Thoracic aorta (tissue), 2 donors: ENCODE data around the gene ATP6V0C. TPM values are rescaled to one million over a fixed set of nuclear protein-coding genes. Genes with fewer than 3 reads are reported as not detected.

Experiments
- ATAC-seq: fragments of 150-250 bp; one replicate; pipeline ENCODE4 v1.8.0; 2017; ENCODE audit warnings: low read depth; ENCODE audit not compliant: insufficient number of reproducible peaks, low FRiP score
- DNase-seq: peaks from one replicate; pipeline ENCODE4 v3.0.0-alpha.2; 2020; ENCODE audit warnings: low spot score
- H3K27ac ChIP-seq, 2 donors: fragments of 200-600 bp; sonication (generic); 1 replicate in 1 of 2; 2 replicates in 1 of 2; pipeline ENCODE4 v1.5.1; 2016; ENCODE audit warnings: mild to moderate bottlenecking in 2 of 2, moderate library complexity in 2 of 2
- H3K27me3 ChIP-seq: fragments of 200-600 bp; sonication (generic); replicated peaks from 2 replicates; pipeline ENCODE4 v1.6.0; 2016; ENCODE audit warnings: mild to moderate bottlenecking; ENCODE audit not compliant: insufficient read depth
- H3K36me3 ChIP-seq: fragments of 200-600 bp; sonication (generic); one replicate; pipeline ENCODE4 v1.5.1; 2016
- H3K4me1 ChIP-seq, 2 donors: fragments of 200-600 bp; sonication (generic); 1 replicate in 1 of 2; 2 replicates in 1 of 2; pipeline versions ENCODE4 v1.5.1 to v1.6.0; 2016; ENCODE audit warnings: low read depth in 2 of 2, mild to moderate bottlenecking in 1 of 2; ENCODE audit not compliant: control insufficient read depth in 1 of 2
- H3K4me3 ChIP-seq: fragments of 200-600 bp; sonication (generic); 2 replicates; pipeline ENCODE4 v1.5.1; 2016; ENCODE audit warnings: mild to moderate bottlenecking
- H3K9me3 ChIP-seq: fragments of 200-600 bp; sonication (generic); 2 replicates; pipeline ENCODE4 v1.5.1; 2016
- total RNA-seq, 2 donors: library from RNA; depleted of rRNA; stranded (reverse); fragments of >200 nt; gene quantifications; one replicate each; pipeline versions ENCODE4 v1.1.0 to v1.2.3, GENCODE V29; 2016
- TF ChIP-seq, protein P1 (sequence below): fragments of 200-600 bp; sonication (generic); IDR thresholded peaks from one replicate; pipeline ENCODE4 v1.5.1; 2019; ENCODE audit warnings: antibody characterized with exemption

The ATP6V0C gene
- total RNA-seq, 2 donors from 2014 or later: 42.5 to 51.3 TPM

DNA sequence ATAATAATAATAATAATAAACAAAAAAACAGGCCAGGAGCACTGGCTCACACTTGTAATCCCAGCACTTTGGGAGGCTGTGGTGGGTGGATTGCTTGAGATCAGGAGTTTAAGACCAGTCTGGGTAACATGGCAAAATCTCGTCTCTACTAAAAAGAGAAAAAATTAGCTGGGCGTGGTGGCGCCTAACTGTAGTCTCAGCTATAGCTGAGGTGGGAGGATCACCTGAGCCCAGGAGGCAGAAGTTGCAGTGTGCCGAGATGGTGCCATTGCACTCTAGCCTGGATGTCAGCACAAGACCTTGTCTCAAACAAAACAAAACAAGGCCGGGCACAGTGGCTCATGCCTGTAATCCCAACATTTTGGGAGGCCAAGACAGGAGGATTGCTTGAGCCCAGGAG is 18.7 kb upstream of the ATP6V0C start:
- Histone ChIP-seq H3K4me1 (peaks cover 21 to 38% of the 10 kb centered on the region in 2 donors), H3K4me3 (no peak overlapping the region), H3K27me3 (no peaks in the 10 kb centered on the region), H3K9me3 (no peaks in the 10 kb centered on the region), H3K36me3 (no peaks in the 10 kb centered on the region), H3K27ac (no peak overlapping the region)
- TF ChIP-seq, protein P1, sequence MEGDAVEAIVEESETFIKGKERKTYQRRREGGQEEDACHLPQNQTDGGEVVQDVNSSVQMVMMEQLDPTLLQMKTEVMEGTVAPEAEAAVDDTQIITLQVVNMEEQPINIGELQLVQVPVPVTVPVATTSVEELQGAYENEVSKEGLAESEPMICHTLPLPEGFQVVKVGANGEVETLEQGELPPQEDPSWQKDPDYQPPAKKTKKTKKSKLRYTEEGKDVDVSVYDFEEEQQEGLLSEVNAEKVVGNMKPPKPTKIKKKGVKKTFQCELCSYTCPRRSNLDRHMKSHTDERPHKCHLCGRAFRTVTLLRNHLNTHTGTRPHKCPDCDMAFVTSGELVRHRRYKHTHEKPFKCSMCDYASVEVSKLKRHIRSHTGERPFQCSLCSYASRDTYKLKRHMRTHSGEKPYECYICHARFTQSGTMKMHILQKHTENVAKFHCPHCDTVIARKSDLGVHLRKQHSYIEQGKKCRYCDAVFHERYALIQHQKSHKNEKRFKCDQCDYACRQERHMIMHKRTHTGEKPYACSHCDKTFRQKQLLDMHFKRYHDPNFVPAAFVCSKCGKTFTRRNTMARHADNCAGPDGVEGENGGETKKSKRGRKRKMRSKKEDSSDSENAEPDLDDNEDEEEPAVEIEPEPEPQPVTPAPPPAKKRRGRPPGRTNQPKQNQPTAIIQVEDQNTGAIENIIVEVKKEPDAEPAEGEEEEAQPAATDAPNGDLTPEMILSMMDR: no peak
- ATAC-seq (no peak), DNase-seq (no peak)

DNA sequence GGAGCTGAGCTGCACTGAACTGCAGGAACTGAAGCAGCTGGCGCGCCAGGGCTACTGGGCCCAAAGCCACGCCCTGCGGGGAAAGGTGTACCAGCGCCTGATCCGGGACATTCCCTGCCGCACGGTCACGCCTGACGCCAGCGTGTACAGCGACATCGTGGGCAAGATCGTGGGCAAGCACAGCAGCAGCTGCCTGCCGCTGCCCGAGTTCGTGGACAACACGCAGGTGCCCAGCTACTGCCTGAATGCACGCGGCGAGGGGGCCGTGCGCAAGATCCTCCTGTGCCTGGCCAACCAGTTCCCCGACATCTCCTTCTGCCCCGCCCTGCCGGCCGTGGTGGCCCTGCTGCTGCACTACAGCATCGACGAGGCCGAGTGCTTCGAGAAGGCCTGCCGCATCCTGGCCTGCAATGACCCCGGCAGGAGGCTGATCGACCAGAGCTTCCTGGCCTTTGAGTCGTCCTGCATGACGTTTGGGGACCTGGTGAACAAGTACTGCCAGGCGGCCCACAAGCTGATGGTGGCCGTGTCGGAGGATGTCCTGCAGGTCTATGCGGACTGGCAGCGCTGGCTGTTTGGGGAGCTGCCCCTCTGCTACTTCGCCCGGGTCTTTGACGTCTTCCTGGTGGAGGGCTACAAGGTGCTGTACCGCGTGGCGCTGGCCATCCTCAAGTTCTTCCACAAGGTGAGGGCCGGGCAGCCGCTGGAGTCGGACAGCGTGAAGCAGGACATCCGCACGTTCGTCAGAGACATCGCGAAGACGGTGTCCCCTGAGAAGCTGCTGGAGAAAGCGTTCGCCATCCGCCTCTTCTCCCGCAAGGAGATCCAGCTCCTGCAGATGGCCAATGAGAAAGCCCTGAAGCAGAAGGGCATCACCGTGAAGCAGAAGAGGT is 17.3 kb upstream of the ATP6V0C start:
- Histone ChIP-seq H3K4me3 (no peak overlapping the region), H3K4me1 (peaks cover 23 to 45% of the 10 kb centered on the region in 2 donors), H3K9me3 (no peaks in the 10 kb centered on the region), H3K27ac (no peak overlapping the region), H3K36me3 (no peaks in the 10 kb centered on the region), H3K27me3 (no peaks in the 10 kb centered on the region)
- ATAC-seq: no peak
- no peak for DNase-seq
- TF ChIP-seq, protein P1: no peak

DNA sequence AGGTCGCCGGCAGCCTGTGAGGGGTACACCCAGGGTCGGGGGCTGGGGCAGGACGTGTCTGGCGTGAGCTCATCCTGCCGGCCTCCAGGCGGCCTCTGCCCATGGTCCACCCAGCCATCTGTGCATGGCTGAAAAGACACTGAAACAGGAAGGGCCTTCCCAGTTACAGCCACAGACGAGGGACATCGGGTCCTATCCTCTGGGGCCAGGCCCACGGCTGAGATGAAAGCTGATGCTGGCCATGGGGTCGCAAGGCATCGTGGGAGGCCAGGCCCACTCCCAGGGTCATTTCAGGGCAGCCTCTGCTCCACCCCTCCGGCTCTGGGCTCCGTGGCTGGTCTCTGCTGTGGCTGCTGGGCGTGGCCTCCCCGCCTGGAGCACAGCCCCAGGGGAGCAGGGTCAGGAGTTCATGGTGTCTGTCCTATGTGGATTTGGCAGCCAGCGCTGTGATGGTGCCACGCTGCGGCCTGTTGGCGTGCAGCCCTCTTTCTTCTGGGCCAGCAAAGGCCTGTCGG is 16.6 kb upstream of the ATP6V0C start:
- H3K4me1 ChIP-seq: peaks cover 29 to 52% of the 10 kb centered on the region in 2 donors
- TF ChIP-seq, protein P1: no peak
- no peaks in the 10 kb centered on the region for H3K36me3 ChIP-seq
- no peaks in the 10 kb centered on the region for H3K27me3 ChIP-seq
- DNase-seq: no peak
- H3K27ac ChIP-seq: no peak overlapping the region
- no peak for ATAC-seq
- no peaks in the 10 kb centered on the region for H3K9me3 ChIP-seq
- H3K4me3 ChIP-seq: no peak overlapping the region

DNA sequence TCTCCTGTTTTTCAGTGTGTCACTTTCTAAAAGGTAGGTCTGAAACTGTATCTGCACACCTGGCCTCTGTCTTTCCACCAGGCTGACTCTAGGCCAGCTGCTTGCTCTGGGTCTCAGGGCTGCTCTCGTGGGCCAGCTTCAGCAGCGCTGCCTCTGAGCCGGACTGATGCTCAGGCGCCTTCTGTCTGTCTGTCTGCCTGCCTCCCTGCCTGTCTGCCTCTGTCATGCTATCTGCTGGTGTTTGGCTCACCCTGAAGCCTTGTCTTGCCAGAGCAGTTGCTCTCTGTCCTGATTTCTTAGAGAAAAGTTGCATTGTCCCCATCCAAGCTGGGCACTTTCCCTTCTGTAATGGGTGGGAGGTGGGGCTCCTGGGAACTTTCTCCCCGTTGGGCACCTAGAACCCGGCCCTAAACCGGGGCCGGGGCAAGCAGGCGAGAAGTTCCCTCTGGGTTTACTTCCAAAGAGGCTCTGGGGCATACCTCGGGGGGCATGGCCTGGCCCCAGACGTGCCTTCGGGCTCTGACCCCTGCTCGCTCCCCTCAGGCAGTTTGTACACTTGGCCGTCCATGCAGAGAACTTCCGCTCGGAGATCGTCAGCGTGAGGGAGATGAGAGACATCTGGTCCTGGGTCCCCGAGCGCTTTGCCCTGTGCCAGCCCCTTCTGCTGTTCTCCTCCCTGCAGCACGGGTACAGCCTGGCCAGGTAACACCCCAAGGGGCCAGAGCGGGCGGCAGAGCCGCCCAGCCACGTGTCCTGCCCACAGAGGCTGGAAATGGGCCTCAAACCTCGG is 15.9 kb upstream of the ATP6V0C start:
- H3K27me3 ChIP-seq: no peaks in the 10 kb centered on the region
- H3K4me3 ChIP-seq: no peak overlapping the region
- DNase-seq: no peak
- H3K36me3 ChIP-seq: no peaks in the 10 kb centered on the region
- peak overlapping the region in 1 of 2 donors; percentile 10 for H3K27ac ChIP-seq
- H3K4me1 ChIP-seq: peaks cover 29 to 52% of the 10 kb centered on the region in 2 donors
- no peaks in the 10 kb centered on the region for H3K9me3 ChIP-seq
- TF ChIP-seq, protein P1: no peak
- no peak for ATAC-seq
